ENCODE results near the gene CSF1R.

DNA sequence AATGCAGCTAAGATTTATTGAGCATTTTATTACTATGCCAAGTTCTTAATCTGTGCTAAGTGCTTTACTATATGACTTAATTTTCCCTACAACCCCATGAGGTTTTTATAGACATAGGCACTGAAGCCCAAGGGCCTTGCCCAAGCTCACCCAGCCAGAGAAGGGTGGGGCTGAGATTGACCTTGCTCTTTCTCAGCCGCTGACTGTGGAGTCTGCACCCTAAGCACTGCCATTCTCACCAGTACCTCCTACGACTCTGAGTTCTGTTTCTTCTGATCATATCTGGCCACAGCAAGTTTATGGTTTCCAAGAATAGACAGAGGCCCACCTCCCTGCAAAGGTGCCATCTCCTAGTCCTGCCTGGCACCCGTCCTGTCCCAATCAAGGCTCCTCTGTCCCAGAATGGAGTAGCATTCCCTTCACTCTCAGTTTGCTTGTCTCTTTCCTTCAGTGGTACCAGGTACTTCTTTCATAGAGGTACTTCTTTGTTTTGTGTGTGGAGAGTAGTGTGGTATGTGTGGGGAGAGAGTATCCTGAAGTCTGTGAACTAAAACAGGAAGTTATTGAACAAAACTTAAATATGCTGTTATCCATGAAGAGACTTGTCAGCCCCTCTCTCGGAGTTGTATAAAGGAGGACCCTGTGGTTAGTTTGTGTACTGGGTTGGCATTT, 42.6 kb downstream of the CSF1R start:
- TF ChIP-seq, protein P1, sequence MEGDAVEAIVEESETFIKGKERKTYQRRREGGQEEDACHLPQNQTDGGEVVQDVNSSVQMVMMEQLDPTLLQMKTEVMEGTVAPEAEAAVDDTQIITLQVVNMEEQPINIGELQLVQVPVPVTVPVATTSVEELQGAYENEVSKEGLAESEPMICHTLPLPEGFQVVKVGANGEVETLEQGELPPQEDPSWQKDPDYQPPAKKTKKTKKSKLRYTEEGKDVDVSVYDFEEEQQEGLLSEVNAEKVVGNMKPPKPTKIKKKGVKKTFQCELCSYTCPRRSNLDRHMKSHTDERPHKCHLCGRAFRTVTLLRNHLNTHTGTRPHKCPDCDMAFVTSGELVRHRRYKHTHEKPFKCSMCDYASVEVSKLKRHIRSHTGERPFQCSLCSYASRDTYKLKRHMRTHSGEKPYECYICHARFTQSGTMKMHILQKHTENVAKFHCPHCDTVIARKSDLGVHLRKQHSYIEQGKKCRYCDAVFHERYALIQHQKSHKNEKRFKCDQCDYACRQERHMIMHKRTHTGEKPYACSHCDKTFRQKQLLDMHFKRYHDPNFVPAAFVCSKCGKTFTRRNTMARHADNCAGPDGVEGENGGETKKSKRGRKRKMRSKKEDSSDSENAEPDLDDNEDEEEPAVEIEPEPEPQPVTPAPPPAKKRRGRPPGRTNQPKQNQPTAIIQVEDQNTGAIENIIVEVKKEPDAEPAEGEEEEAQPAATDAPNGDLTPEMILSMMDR (optimal IDR thresholded peaks at IDR 0.05 in 1 of 3, IDR thresholded peaks at IDR 0.05 in 1 of 3, conservative IDR thresholded peaks at IDR 0.05 in 1 of 3; ENCODE audit: extremely low read depth in 1 of 3, insufficient read depth in 2 of 3, low read length in 3 of 3) = no peak
- TF ChIP-seq EZH2 (IDR thresholded peaks at IDR 0.05; ENCODE audit: low read length) = no peak
